Liver (tissue), 9 donors: ENCODE measurements around the gene RPTOR. TPM values are rescaled to one million over a fixed set of nuclear protein-coding genes. Genes with fewer than 3 reads are reported as not detected.

Experiments used
- DNase-seq: peaks from one replicate; pipeline ENCODE4 v3.0.0-alpha.2; 2017; ENCODE audit warnings: low spot score
- H3K27ac ChIP-seq, 2 donors: one replicate each; pipeline ENCODE4 v1.7.0; 2013; ENCODE audit warnings: inconsistent platforms in 2 of 2, low read length in 2 of 2, control low read depth in 1 of 2, low read depth in 1 of 2, mild to moderate bottlenecking in 1 of 2
- H3K27me3 ChIP-seq, 4 donors: one replicate each; pipeline versions ENCODE4 v1.6.1 to v1.7.0; 2013; ENCODE audit warnings: low read length in 3 of 4, inconsistent platforms in 1 of 4, mild to moderate bottlenecking in 1 of 4, moderate library complexity in 1 of 4; ENCODE audit not compliant: control insufficient read depth in 4 of 4, insufficient read depth in 4 of 4
- H3K36me3 ChIP-seq, 4 donors: one replicate each; pipeline versions ENCODE4 v1.6.1 to v1.7.0; 2013; ENCODE audit warnings: low read length in 3 of 4, mild to moderate bottlenecking in 3 of 4, low read depth in 1 of 4, moderate library complexity in 1 of 4; ENCODE audit not compliant: control insufficient read depth in 4 of 4, insufficient read depth in 3 of 4
- H3K4me1 ChIP-seq, 4 donors: one replicate each; pipeline versions ENCODE4 v1.6.1 to v1.7.0; 2013; ENCODE audit warnings: low read length in 3 of 4, mild to moderate bottlenecking in 3 of 4, moderate library complexity in 1 of 4; ENCODE audit not compliant: control insufficient read depth in 4 of 4, insufficient read depth in 4 of 4
- H3K4me3 ChIP-seq, 3 donors: one replicate each; pipeline versions ENCODE4 v1.6.1 to v1.7.0; 2013; ENCODE audit warnings: low read length in 3 of 3, control low read depth in 1 of 3, low read depth in 1 of 3, mild to moderate bottlenecking in 1 of 3
- H3K9ac ChIP-seq, 2 donors: one replicate each; pipeline ENCODE4 v1.7.0; 2013; ENCODE audit warnings: low read length in 2 of 2, mild to moderate bottlenecking in 2 of 2, moderate library complexity in 2 of 2, control low read depth in 1 of 2, low read depth in 1 of 2
- H3K9me3 ChIP-seq, 4 donors: one replicate each; pipeline versions ENCODE4 v1.6.1 to v1.7.0; 2013; ENCODE audit warnings: low read length in 3 of 4; ENCODE audit not compliant: control insufficient read depth in 4 of 4
- EGR1 ChIP-seq, 2 donors: IDR thresholded peaks; 2 replicates each; pipeline ENCODE4 v1.6.1; 2016 to 2018; ENCODE audit warnings: antibody characterized with exemption in 2 of 2, low read depth in 2 of 2
- FOXA1 ChIP-seq: IDR thresholded peaks from 2 replicates; pipeline ENCODE4 v1.6.1; 2016; ENCODE audit warnings: antibody characterized with exemption
- FOXA2 ChIP-seq: IDR thresholded peaks from 2 replicates; pipeline ENCODE4 v1.6.1; 2016; ENCODE audit warnings: antibody characterized with exemption
- GABPA ChIP-seq, 2 donors: IDR thresholded peaks in 1 of 2; conservative IDR thresholded peaks in 1 of 2; 2 replicates each; pipeline ENCODE4 v1.6.1; 2016; ENCODE audit warnings: antibody characterized with exemption in 2 of 2, mild to moderate bottlenecking in 1 of 2, moderate library complexity in 1 of 2
- HNF4A ChIP-seq, 2 donors: conservative IDR thresholded peaks; 2 replicates each; pipeline ENCODE4 v1.6.1; 2016; ENCODE audit warnings: antibody characterized with exemption in 2 of 2, mild to moderate bottlenecking in 2 of 2
- HNF4G ChIP-seq: IDR thresholded peaks from 2 replicates; pipeline ENCODE4 v1.6.1; 2016; ENCODE audit warnings: antibody characterized with exemption
- JUND ChIP-seq, 2 donors: IDR thresholded peaks; 2 replicates each; pipeline ENCODE4 v1.6.1; 2016; ENCODE audit warnings: antibody characterized with exemption in 2 of 2
- NR2F2 ChIP-seq: IDR thresholded peaks from 2 replicates; pipeline ENCODE4 v1.6.1; 2016; ENCODE audit warnings: antibody characterized with exemption
- RAD21 ChIP-seq, 2 donors: IDR thresholded peaks; 2 replicates each; pipeline ENCODE4 v1.6.1; 2016; ENCODE audit warnings: antibody characterized with exemption in 2 of 2, mild to moderate bottlenecking in 2 of 2
- RXRA ChIP-seq, 2 donors: IDR thresholded peaks; 2 replicates each; pipeline ENCODE4 v1.6.1; 2017 to 2018; ENCODE audit warnings: antibody characterized with exemption in 2 of 2, mild to moderate bottlenecking in 1 of 2
- SP1 ChIP-seq: IDR thresholded peaks from 2 replicates; pipeline ENCODE4 v1.6.1; 2018; ENCODE audit warnings: antibody characterized with exemption, mild to moderate bottlenecking
- TAF1 ChIP-seq: conservative IDR thresholded peaks from 2 replicates; pipeline ENCODE4 v1.6.1; 2016; ENCODE audit warnings: antibody characterized with exemption, mild to moderate bottlenecking
- YY1 ChIP-seq: IDR thresholded peaks from 2 replicates; pipeline ENCODE4 v1.6.1; 2016; ENCODE audit warnings: antibody characterized with exemption, mild to moderate bottlenecking
- WGBS: extraction: QIAGEN DNeasy Blood & Tissue Kit; methylation state at CpG from one replicate; pipeline ENCODE4 v1.1.7; 2013; 5-methylcytosine and 5-hydroxymethylcytosine counted together
- polyA plus RNA-seq, 2 donors: library from polyadenylated mRNA; stranded (reverse) in 1 of 2; unstranded in 1 of 2; fragments of 200-250 nt in 1 of 2; fragments of >200 nt in 1 of 2; fragmentation: Nextera tagmentation in 1 of 2; extraction: Ambion mirVana in 1 of 2; gene quantifications; one replicate each; pipeline versions ENCODE4 v1.2.1 to v1.2.3, GENCODE V29; 2013 to 2015
- total RNA-seq, 2 donors: library from RNA; depleted of rRNA; stranded (reverse); fragments of >200 nt; gene quantifications; one replicate each; pipeline ENCODE4 v1.2.3, GENCODE V29; 2014
- TF ChIP-seq, protein P1 (sequence below): IDR thresholded peaks from 2 replicates; pipeline ENCODE4 v1.6.1; 2016; ENCODE audit warnings: antibody characterized with exemption
- TF ChIP-seq, protein P2 (sequence below): IDR thresholded peaks from 2 replicates; pipeline ENCODE4 v1.6.1; 2016; ENCODE audit warnings: antibody characterized with exemption
- TF ChIP-seq, protein P3 (sequence below): IDR thresholded peaks from 2 replicates; pipeline ENCODE4 v1.6.1; 2016; ENCODE audit warnings: antibody characterized with exemption
- TF ChIP-seq, protein P4 (sequence below): IDR thresholded peaks from 2 replicates; pipeline ENCODE4 v1.6.1; 2016; ENCODE audit warnings: antibody characterized with exemption, mild to moderate bottlenecking
- TF ChIP-seq, protein P5 (sequence below): fragments of 150-350 bp; IDR thresholded peaks from 2 replicates; pipeline ENCODE4 v1.5.1; 2017; ENCODE audit warnings: improper control_type of control experiment, low read depth, low read length; ENCODE audit not compliant: missing input control
- donor health status: healthy.
- donor health status: healthy.
- donor health status: healthy.
- donor health status: healthy.
- donor health status: healthy.

Gene RPTOR
- total and polyA plus RNA-seq, 4 donors, result 4.8 to 25.4 (median 11.6) TPM

DNA sequence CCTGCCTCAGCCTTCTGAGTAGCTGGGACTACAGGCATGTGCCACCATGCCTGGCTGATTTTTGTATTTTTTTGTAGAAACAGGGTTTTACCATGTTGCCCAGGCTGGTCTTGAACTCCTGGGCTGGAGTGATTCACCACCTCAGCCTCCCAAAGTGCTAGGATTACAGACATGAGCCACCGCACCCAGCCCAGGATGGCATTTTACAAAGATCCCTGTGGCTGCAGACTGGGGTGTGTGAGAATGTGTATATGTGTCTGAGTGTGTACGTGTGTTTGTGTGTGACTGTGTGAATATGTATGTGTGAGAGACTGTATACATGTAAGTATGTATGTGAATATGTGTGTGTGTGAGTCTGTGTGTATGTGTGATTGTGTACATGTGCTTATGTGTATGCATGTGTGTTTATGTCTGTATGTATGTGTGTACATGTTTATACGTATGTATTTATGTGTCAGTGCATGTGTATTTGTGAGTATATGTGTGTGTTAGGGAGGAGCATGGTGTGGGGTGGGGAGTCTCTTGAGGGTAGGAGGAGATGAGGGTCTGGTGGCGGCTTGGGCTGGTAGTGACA is 17.0 kb downstream of the RPTOR start:
- no peak for TF ChIP-seq RAD21 (IDR thresholded peaks at IDR 0.05)
- TF ChIP-seq TAF1, result no peak
- no peak for TF ChIP-seq GABPA (IDR thresholded peaks at IDR 0.05 in 1 of 2, conservative IDR thresholded peaks at IDR 0.05 in 1 of 2)
- TF ChIP-seq, protein P1, sequence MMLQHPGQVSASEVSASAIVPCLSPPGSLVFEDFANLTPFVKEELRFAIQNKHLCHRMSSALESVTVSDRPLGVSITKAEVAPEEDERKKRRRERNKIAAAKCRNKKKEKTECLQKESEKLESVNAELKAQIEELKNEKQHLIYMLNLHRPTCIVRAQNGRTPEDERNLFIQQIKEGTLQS, result no peak
- TF ChIP-seq, protein P2, sequence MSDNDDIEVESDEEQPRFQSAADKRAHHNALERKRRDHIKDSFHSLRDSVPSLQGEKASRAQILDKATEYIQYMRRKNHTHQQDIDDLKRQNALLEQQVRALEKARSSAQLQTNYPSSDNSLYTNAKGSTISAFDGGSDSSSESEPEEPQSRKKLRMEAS, result no peak
- no peak for TF ChIP-seq EGR1 (IDR thresholded peaks at IDR 0.05; ENCODE audit: low read depth in 2 of 2)
- TF ChIP-seq YY1, result no peak
- TF ChIP-seq FOXA2, result no peak
- no peak for TF ChIP-seq HNF4G
- no peak for TF ChIP-seq NR2F2
- TF ChIP-seq, protein P3, sequence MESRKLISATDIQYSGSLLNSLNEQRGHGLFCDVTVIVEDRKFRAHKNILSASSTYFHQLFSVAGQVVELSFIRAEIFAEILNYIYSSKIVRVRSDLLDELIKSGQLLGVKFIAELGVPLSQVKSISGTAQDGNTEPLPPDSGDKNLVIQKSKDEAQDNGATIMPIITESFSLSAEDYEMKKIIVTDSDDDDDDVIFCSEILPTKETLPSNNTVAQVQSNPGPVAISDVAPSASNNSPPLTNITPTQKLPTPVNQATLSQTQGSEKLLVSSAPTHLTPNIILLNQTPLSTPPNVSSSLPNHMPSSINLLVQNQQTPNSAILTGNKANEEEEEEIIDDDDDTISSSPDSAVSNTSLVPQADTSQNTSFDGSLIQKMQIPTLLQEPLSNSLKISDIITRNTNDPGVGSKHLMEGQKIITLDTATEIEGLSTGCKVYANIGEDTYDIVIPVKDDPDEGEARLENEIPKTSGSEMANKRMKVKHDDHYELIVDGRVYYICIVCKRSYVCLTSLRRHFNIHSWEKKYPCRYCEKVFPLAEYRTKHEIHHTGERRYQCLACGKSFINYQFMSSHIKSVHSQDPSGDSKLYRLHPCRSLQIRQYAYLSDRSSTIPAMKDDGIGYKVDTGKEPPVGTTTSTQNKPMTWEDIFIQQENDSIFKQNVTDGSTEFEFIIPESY, result no peak
- TF ChIP-seq JUND (IDR thresholded peaks at IDR 0.05), result no peak
- TF ChIP-seq, protein P4, sequence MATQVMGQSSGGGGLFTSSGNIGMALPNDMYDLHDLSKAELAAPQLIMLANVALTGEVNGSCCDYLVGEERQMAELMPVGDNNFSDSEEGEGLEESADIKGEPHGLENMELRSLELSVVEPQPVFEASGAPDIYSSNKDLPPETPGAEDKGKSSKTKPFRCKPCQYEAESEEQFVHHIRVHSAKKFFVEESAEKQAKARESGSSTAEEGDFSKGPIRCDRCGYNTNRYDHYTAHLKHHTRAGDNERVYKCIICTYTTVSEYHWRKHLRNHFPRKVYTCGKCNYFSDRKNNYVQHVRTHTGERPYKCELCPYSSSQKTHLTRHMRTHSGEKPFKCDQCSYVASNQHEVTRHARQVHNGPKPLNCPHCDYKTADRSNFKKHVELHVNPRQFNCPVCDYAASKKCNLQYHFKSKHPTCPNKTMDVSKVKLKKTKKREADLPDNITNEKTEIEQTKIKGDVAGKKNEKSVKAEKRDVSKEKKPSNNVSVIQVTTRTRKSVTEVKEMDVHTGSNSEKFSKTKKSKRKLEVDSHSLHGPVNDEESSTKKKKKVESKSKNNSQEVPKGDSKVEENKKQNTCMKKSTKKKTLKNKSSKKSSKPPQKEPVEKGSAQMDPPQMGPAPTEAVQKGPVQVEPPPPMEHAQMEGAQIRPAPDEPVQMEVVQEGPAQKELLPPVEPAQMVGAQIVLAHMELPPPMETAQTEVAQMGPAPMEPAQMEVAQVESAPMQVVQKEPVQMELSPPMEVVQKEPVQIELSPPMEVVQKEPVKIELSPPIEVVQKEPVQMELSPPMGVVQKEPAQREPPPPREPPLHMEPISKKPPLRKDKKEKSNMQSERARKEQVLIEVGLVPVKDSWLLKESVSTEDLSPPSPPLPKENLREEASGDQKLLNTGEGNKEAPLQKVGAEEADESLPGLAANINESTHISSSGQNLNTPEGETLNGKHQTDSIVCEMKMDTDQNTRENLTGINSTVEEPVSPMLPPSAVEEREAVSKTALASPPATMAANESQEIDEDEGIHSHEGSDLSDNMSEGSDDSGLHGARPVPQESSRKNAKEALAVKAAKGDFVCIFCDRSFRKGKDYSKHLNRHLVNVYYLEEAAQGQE, result no peak
- TF ChIP-seq SP1, result no peak
- TF ChIP-seq HNF4A (conservative IDR thresholded peaks at IDR 0.05), result no peak
- TF ChIP-seq FOXA1, result no peak
- TF ChIP-seq, protein P5, sequence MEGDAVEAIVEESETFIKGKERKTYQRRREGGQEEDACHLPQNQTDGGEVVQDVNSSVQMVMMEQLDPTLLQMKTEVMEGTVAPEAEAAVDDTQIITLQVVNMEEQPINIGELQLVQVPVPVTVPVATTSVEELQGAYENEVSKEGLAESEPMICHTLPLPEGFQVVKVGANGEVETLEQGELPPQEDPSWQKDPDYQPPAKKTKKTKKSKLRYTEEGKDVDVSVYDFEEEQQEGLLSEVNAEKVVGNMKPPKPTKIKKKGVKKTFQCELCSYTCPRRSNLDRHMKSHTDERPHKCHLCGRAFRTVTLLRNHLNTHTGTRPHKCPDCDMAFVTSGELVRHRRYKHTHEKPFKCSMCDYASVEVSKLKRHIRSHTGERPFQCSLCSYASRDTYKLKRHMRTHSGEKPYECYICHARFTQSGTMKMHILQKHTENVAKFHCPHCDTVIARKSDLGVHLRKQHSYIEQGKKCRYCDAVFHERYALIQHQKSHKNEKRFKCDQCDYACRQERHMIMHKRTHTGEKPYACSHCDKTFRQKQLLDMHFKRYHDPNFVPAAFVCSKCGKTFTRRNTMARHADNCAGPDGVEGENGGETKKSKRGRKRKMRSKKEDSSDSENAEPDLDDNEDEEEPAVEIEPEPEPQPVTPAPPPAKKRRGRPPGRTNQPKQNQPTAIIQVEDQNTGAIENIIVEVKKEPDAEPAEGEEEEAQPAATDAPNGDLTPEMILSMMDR, result no peak
- TF ChIP-seq RXRA (IDR thresholded peaks at IDR 0.05), result no peak
- H3K4me3 ChIP-seq, result no peak overlapping the region
- no peak for DNase-seq
- H3K27me3 ChIP-seq, result no peaks in the 10 kb centered on the region
- WGBS, result 97% methylated on average over 4 of the region's 4 CpGs
- no peaks in the 10 kb centered on the region for H3K9me3 ChIP-seq
- peaks cover 0 to 2% (median 0%) of the 10 kb centered on the region in 4 donors for H3K36me3 ChIP-seq
- no peak overlapping the region for H3K9ac ChIP-seq
- H3K27ac ChIP-seq, result no peak overlapping the region
- no peaks in the 10 kb centered on the region for H3K4me1 ChIP-seq
